CD14-positive monocyte (primary cell): Measurements from ENCODE around the gene BOC. TPM values are rescaled to one million over a fixed set of nuclear protein-coding genes. Genes with fewer than 3 reads are reported as not detected.

ENCODE experiments used
- DNase-seq, 3 donors: peaks; one replicate each; pipeline ENCODE4 v3.0.0-alpha.2; 2011 to 2022
- H2AFZ ChIP-seq: 2 replicates; pipeline ENCODE4 v1.6.0; 2012; ENCODE audit warnings: mild to moderate bottlenecking, low read depth, low read length, inconsistent platforms; ENCODE audit not compliant: insufficient read depth, poor library complexity, severe bottlenecking
- H3K27ac ChIP-seq, 2 donors: 1 replicate in 1 of 2; 2 replicates in 1 of 2; pipeline ENCODE4 v1.5.1; 2012 to 2013; ENCODE audit warnings: low read length in 2 of 2, control low read depth in 1 of 2, inconsistent platforms in 1 of 2, low read depth in 1 of 2, mild to moderate bottlenecking in 1 of 2
- H3K27me3 ChIP-seq, 2 donors: one replicate each; pipeline versions ENCODE4 v1.6.0 to v1.6.1; 2011 to 2013; ENCODE audit warnings: low read length in 2 of 2; ENCODE audit not compliant: control insufficient read depth in 2 of 2, insufficient read depth in 2 of 2
- H3K36me3 ChIP-seq, 2 donors: replicated peaks in 1 of 2; 1 replicate in 1 of 2; 2 replicates in 1 of 2; pipeline versions ENCODE4 v1.5.1 to v1.6.1; 2012 to 2013; ENCODE audit warnings: low read length in 2 of 2, control low read depth in 1 of 2, inconsistent platforms in 1 of 2, mild to moderate bottlenecking in 1 of 2; ENCODE audit not compliant: insufficient read depth in 2 of 2, control insufficient read depth in 1 of 2
- H3K4me1 ChIP-seq, 2 donors: 1 replicate in 1 of 2; 2 replicates in 1 of 2; pipeline versions ENCODE4 v1.5.1 to v1.6.1; 2012 to 2013; ENCODE audit warnings: low read length in 2 of 2, control low read depth in 1 of 2, inconsistent platforms in 1 of 2, mild to moderate bottlenecking in 1 of 2, moderate library complexity in 1 of 2; ENCODE audit not compliant: insufficient read depth in 2 of 2, control insufficient read depth in 1 of 2
- H3K4me2 ChIP-seq: replicated peaks from 2 replicates; pipeline ENCODE3; 2012; ENCODE audit warnings: low read length, moderate library complexity, mild to moderate bottlenecking; ENCODE audit not compliant: poor library complexity, severe bottlenecking; ENCODE audit errors: extremely low read depth
- H3K4me3 ChIP-seq, 3 experiments: fragments of 200-600 bp in 1 of 3; sonication (generic) in 1 of 3; replicated peaks in 1 of 3; 1 replicate in 2 of 3; 2 replicates in 1 of 3; pipeline ENCODE4 v1.5.1; 2011 to 2013; ENCODE audit warnings: low read length in 3 of 3, mild to moderate bottlenecking in 3 of 3, control low read depth in 2 of 3, low read depth in 2 of 3, inconsistent platforms in 1 of 3, moderate library complexity in 1 of 3
- H3K79me2 ChIP-seq: 2 replicates; pipeline ENCODE4 v1.6.0; 2012; ENCODE audit warnings: mild to moderate bottlenecking, control low read depth, inconsistent platforms, low read length, moderate library complexity; ENCODE audit not compliant: insufficient read depth
- H3K9ac ChIP-seq: 2 replicates; pipeline ENCODE4 v1.6.0; 2017; ENCODE audit warnings: low read length, mild to moderate bottlenecking; ENCODE audit not compliant: insufficient read depth, poor library complexity, severe bottlenecking
- H3K9me3 ChIP-seq, 2 donors: replicated peaks in 1 of 2; 1 replicate in 1 of 2; 2 replicates in 1 of 2; pipeline versions ENCODE4 v1.5.1 to v1.6.1; 2012 to 2013; ENCODE audit warnings: low read length in 2 of 2, control low read depth in 1 of 2; ENCODE audit not compliant: control insufficient read depth in 1 of 2, insufficient read depth in 1 of 2
- H4K20me1 ChIP-seq: 2 replicates; pipeline ENCODE4 v1.6.0; 2012; ENCODE audit warnings: mild to moderate bottlenecking, low read length, control low read depth, moderate library complexity; ENCODE audit not compliant: insufficient read depth
- H3K27ac Mint-ChIP-seq, 7 donors: one replicate each; pipeline ENCODE4 v1.8.0; 2020; ENCODE audit warnings: mild to moderate bottlenecking in 7 of 7, mixed read lengths in 7 of 7, moderate library complexity in 6 of 7, inconsistent platforms in 2 of 7
- H3K27me3 Mint-ChIP-seq, 3 donors: one replicate each; pipeline ENCODE4 v1.8.0; 2021 to 2022; ENCODE audit warnings: low read depth in 3 of 3, mild to moderate bottlenecking in 3 of 3, mixed read lengths in 3 of 3, moderate library complexity in 3 of 3, inconsistent platforms in 1 of 3
- H3K36me3 Mint-ChIP-seq, 2 donors: one replicate each; pipeline ENCODE4 v1.8.0; 2020; ENCODE audit warnings: mixed read lengths in 2 of 2, inconsistent platforms in 1 of 2, mild to moderate bottlenecking in 1 of 2
- H3K4me1 Mint-ChIP-seq: one replicate; pipeline ENCODE4 v1.8.0; 2020; ENCODE audit warnings: mild to moderate bottlenecking, mixed read lengths
- H3K4me3 Mint-ChIP-seq, 2 donors: one replicate each; pipeline ENCODE4 v1.8.0; 2020; ENCODE audit warnings: mild to moderate bottlenecking in 2 of 2, mixed read lengths in 2 of 2, moderate library complexity in 1 of 2
- H3K9me3 Mint-ChIP-seq, 7 donors: one replicate each; pipeline ENCODE4 v1.8.0; 2020 to 2022; ENCODE audit warnings: mixed read lengths in 7 of 7, mild to moderate bottlenecking in 6 of 7, moderate library complexity in 6 of 7, inconsistent platforms in 2 of 7
- WGBS: methylation state at CpG from one replicate; pipeline ENCODE4 v1.1.5; 2013; ENCODE audit warnings: missing lambda C conversion rate; ENCODE audit not compliant: insufficient coverage; 5-methylcytosine and 5-hydroxymethylcytosine counted together
- intact Hi-C, 2 donors: fragments of 100-400 bp; cut with micrococcal nuclease; formaldehyde crosslinking; loops; one replicate each; pipeline versions ENCODE4 v1.15.0 to v1.15.1; 2023
- polyA plus RNA-seq, 3 donors: library from polyadenylated mRNA; depleted of rRNA in 1 of 3; unstranded in 2 of 3; stranded (reverse) in 1 of 3; fragments of 300-500 nt in 2 of 3; fragments of >200 nt in 1 of 3; fragmentation: Illumina TruSeq in 2 of 3; gene quantifications; 1 replicate in 2 of 3; 2 replicates in 1 of 3; pipeline ENCODE4 v1.2.3, GENCODE V29; 2012 to 2021
- TF ChIP-seq, protein P1 (sequence below): fragments of 200-600 bp; IDR thresholded peaks from one replicate; pipeline ENCODE4 v1.8.0; 2022; ENCODE audit warnings: antibody characterized with exemption, mild to moderate bottlenecking

The BOC gene
- polyA plus RNA-seq, 3 donors, result not detected

DNA sequence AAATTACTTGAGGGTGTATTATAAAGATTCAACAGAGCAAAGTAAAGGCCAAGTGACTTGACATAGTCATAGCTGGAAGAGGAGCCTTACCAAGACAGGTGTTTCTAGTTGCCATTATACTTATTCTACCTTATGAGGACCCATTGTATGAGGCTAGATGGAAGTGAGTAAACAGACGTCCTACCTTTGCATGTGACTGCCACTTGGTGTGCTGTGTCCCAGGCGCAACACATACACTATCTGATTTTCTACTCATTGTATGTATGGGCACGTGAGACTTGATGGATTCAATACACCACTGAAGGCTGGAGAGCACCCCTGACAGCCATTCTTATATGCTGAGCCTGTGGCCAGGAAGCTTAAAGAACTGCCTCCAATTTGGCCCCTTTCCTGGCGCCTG, 40.5 kb downstream of the BOC start:
- H3K36me3 Mint-ChIP-seq, result no peaks in the 10 kb centered on the region

DNA sequence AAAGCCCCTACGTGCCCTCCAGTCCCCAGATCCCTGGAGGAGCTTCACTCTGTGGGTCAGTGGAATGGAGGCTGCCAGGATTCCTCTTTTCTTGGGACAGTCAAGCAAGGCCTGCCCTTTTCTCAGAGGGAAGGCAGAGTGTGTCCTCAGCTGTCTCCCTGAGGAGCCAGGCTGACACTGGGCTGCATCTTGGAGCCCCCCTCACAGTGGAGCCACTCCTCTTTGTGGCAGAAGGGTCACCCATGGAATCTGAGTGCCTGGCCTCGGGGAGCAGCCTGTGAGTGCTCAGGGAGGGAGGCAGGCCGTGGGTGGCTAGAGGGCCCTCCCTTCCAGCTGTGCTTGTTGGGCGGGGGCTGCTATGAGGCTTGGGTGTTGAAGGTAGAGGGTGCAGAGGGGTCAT, 41.2 kb downstream of the BOC start:
- H3K4me1 Mint-ChIP-seq, result peaks cover 21% of the 10 kb centered on the region
- H3K9me3 Mint-ChIP-seq, result no peaks in the 10 kb centered on the region
- H3K27me3 Mint-ChIP-seq, result peaks cover 0 to 3% (median 1%) of the 10 kb centered on the region in 3 donors
- intact Hi-C loops, result no loop called here
- no peak overlapping the region for H3K27ac Mint-ChIP-seq
- no peaks in the 10 kb centered on the region for H3K36me3 Mint-ChIP-seq
- no peak for DNase-seq
- H2AFZ ChIP-seq, result no peak overlapping the region
- no peaks in the 10 kb centered on the region for H3K9me3 ChIP-seq
- H3K9ac ChIP-seq, result no peak overlapping the region
- no peaks in the 10 kb centered on the region for H3K79me2 ChIP-seq
- TF ChIP-seq, protein P1, sequence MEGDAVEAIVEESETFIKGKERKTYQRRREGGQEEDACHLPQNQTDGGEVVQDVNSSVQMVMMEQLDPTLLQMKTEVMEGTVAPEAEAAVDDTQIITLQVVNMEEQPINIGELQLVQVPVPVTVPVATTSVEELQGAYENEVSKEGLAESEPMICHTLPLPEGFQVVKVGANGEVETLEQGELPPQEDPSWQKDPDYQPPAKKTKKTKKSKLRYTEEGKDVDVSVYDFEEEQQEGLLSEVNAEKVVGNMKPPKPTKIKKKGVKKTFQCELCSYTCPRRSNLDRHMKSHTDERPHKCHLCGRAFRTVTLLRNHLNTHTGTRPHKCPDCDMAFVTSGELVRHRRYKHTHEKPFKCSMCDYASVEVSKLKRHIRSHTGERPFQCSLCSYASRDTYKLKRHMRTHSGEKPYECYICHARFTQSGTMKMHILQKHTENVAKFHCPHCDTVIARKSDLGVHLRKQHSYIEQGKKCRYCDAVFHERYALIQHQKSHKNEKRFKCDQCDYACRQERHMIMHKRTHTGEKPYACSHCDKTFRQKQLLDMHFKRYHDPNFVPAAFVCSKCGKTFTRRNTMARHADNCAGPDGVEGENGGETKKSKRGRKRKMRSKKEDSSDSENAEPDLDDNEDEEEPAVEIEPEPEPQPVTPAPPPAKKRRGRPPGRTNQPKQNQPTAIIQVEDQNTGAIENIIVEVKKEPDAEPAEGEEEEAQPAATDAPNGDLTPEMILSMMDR, result no peak
- H4K20me1 ChIP-seq, result no peaks in the 10 kb centered on the region
- H3K27me3 ChIP-seq, result no peaks in the 10 kb centered on the region
- peaks cover 10 to 11% of the 10 kb centered on the region in 2 donors for H3K4me1 ChIP-seq
- no peak overlapping the region for H3K4me3 Mint-ChIP-seq
- H3K4me2 ChIP-seq, result no peak overlapping the region
- H3K27ac ChIP-seq, result no peak overlapping the region
- 93% methylated on average over 2 of the region's 4 CpGs for WGBS
- H3K36me3 ChIP-seq, result no peaks in the 10 kb centered on the region
- H3K4me3 ChIP-seq, result no peak overlapping the region

More for the DNA sequence above, 40.5 kb downstream of the BOC start:
- no peak overlapping the region for H3K27ac Mint-ChIP-seq
- no peak overlapping the region for H3K27ac ChIP-seq
- no peaks in the 10 kb centered on the region for H4K20me1 ChIP-seq
- no peak overlapping the region for H3K9ac ChIP-seq
- H3K9me3 ChIP-seq, result no peaks in the 10 kb centered on the region
- H3K27me3 ChIP-seq, result no peaks in the 10 kb centered on the region
- no peaks in the 10 kb centered on the region for H3K79me2 ChIP-seq
- WGBS, result 100% methylated on average over 1 of the region's 4 CpGs
- H3K4me3 Mint-ChIP-seq, result no peak overlapping the region
- H3K4me1 Mint-ChIP-seq, result peaks cover 28% of the 10 kb centered on the region
- no peak overlapping the region for H2AFZ ChIP-seq
- no peak for DNase-seq
- no peaks in the 10 kb centered on the region for H3K36me3 ChIP-seq
- TF ChIP-seq, protein P1, result no peak
- peaks cover 0 to 4% (median 1%) of the 10 kb centered on the region in 3 donors for H3K27me3 Mint-ChIP-seq
- H3K4me2 ChIP-seq, result no peak overlapping the region
- H3K4me3 ChIP-seq, result no peak overlapping the region
- no peaks in the 10 kb centered on the region for H3K9me3 Mint-ChIP-seq
- intact Hi-C loops, result no loop called here
- peaks cover 10 to 11% of the 10 kb centered on the region in 2 donors for H3K4me1 ChIP-seq
